CD4-positive, alpha-beta T cell treated with Interleukin-2 at 100 ng/mL for 4 hours (primary cell): ENCODE results near the gene PCDHGA3.
"Not testable (repeated sequence)": the region's sequence is repeated elsewhere in the genome, so short reads cannot be mapped to it uniquely, and the experiment has no call there.

Experiments used
- DNase-seq: peaks from one replicate; pipeline ENCODE4 v3.0.0-alpha.2; 2020; ENCODE audit warnings: low spot score

The PCDHGA3 gene

DNA sequence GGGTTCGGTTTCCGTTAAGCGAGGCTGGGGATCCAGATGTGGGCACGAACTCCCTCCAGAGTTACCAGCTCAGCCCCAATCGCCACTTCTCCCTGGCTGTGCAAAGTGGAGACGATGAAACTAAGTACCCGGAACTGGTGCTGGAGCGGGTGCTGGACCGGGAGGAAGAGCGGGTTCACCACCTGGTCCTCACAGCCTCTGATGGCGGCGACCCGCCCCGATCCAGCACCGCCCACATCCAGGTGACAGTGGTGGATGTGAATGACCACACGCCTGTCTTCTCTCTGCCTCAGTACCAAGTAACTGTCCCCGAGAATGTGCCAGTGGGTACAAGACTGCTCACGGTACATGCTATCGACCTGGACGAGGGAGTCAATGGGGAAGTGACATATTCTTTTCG, 39.7 kb downstream of the PCDHGA3 start:
- DNase-seq, result no peak

DNA sequence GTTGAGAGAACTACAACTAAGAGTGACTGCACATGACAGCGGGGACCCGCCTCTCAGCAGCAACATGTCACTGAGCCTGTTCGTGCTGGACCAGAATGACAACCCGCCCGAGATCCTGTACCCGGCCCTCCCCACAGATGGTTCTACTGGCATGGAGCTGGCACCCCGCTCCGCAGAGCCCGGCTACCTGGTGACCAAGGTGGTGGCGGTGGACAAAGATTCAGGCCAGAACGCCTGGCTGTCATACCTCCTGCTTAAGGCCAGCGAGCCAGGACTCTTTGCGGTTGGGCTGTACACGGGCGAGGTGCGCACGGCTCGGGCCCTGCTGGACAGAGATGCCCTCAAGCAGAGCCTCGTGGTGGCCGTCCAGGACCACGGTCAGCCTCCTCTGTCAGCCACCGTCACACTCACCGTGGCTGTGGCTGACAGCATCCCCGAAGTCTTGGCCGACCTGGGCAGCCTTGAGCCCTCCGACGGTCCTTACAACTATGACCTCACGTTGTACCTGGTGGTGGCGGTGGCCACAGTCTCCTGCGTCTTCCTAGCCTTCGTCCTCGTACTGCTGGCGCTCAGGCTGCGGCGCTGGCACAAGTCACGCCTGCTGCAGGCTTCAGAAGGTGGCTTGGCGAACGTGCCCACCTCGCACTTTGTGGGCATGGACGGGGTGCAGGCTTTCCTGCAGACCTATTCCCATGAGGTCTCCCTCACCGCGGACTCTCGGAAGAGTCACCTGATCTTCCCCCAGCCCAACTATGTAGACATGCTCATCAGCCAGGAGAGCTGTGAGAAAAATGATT, 41.0 kb downstream of the PCDHGA3 start:
- DNase-seq, result no peak

DNA sequence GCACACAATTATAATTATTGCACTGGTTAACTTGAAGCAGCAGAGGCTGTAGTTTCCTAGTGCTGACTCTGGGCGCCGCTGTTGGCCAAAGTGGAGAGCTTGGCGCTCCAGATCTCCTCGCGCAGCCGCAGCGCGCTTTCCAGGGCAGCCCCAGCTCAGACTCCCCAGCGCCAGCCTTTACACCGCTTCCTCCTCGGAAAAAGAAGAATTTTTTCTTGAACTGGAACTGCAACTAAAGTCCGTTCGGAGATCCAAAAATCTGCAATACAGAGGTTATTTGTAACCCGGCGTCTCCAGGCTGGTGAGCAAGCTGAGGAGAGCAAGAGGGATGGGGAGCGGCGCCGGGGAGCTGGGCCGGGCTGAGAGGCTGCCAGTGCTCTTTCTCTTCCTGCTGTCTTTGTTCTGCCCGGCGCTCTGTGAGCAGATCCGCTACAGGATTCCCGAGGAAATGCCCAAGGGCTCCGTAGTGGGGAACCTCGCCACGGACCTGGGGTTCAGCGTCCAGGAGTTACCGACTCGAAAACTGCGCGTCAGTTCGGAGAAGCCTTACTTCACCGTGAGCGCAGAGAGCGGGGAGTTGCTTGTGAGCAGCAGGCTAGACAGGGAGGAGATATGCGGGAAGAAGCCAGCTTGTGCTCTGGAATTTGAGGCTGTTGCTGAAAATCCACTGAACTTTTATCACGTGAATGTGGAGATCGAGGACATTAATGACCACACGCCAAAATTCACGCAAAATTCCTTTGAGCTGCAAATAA, 44.1 kb downstream of the PCDHGA3 start, which contains the start of gene PCDHGB4:
PCDHGB4 (plus strand) TSS at position 142 of the 755 bp plus-strand sequence; CDS start at position 329, 187 bp downstream.
- DNase-seq, result peak; percentile 22

DNA sequence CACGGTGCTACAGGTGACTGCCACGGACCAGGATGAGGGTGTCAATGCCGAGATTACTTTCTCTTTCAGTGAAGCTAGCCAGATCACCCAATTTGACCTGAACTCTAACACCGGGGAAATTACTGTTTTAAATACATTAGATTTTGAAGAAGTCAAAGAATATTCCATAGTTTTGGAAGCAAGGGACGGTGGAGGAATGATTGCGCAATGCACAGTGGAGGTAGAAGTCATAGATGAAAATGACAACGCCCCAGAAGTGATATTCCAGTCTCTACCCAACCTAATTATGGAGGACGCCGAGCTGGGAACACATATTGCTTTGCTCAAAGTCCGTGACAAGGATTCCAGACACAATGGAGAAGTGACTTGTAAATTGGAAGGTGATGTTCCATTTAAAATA, 45.0 kb downstream of the PCDHGA3 start:
- no peak for DNase-seq

DNA sequence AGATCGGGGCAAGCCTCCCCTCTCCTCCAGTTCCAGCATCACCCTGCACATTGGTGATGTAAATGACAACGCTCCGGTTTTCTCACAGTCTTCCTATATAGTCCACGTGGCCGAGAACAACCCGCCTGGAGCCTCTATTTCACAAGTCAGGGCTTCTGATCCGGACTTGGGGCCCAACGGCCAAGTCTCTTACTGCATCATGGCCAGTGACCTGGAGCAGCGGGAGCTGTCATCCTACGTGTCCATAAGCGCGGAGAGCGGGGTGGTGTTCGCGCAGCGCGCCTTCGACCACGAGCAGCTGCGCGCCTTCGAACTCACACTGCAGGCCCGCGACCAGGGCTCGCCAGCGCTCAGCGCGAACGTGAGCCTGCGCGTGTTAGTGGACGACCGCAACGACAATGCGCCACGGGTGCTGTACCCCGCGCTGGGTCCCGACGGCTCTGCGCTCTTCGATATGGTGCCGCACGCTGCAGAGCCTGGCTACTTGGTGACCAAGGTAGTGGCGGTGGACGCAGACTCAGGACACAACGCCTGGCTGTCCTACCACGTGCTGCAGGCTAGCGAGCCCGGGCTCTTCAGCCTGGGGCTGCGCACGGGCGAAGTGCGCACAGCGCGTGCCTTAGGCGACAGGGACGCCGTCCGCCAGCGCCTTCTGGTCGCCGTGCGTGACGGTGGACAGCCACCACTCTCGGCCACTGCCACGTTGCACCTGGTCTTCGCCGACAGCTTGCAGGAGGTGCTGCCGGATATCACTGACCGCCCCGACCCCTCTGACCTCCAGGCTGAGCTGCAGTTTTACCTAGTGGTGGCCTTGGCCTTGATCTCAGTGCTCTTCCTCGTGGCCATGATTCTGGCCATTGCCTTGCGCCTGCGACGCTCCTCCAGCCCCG, 45.8 kb downstream of the PCDHGA3 start:
- no peak for DNase-seq

DNA sequence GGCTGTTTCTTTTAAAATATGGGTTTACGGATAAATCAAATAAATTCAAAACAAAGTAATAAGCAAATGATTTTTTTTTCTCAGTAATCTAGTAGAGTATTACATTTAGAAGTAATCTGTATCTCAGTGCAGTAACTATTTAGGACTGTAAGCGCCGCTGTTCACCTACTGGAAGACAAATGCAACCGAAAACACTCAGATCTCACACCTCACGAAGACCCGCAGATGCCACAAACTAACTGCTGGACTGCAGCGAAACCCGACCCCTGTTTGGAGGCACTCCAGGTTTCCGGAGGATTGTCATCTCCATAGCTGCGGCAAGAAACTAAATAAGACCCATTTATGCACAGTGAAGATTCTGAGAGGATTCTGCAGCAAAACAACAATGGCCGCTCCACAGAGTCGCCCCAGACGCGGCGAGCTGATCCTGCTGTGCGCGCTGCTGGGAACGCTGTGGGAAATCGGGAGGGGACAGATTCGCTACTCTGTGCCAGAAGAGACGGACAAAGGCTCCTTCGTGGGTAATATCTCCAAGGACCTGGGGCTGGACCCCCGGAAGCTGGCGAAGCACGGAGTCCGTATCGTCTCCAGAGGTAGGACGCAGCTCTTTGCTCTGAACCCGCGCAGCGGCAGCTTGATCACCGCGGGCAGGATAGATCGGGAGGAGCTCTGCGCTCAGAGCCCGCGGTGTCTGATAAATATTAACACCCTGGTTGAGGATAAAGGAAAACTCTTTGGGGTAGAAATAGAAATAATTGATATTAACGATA, 49.0 kb downstream of the PCDHGA3 start, which contains the start of gene PCDHGA8:
PCDHGA8 (plus strand) TSS at position 205 of the 770 bp plus-strand sequence; CDS start at position 386, 181 bp downstream.
- DNase-seq, result no peak

DNA sequence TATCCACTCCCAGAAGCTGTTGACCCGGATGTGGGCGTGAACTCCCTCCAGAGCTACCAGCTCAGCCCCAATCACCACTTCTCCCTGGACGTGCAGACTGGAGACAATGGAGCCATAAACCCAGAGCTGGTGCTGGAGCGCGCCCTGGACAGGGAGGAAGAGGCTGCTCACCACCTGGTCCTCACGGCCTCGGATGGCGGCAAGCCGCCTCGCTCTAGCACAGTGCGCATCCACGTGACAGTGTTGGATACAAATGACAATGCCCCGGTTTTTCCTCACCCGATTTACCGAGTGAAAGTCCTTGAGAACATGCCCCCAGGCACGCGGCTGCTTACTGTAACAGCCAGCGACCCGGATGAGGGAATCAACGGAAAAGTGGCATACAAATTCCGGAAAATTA, 49.6 kb downstream of the PCDHGA3 start:
- DNase-seq, result no peak

DNA sequence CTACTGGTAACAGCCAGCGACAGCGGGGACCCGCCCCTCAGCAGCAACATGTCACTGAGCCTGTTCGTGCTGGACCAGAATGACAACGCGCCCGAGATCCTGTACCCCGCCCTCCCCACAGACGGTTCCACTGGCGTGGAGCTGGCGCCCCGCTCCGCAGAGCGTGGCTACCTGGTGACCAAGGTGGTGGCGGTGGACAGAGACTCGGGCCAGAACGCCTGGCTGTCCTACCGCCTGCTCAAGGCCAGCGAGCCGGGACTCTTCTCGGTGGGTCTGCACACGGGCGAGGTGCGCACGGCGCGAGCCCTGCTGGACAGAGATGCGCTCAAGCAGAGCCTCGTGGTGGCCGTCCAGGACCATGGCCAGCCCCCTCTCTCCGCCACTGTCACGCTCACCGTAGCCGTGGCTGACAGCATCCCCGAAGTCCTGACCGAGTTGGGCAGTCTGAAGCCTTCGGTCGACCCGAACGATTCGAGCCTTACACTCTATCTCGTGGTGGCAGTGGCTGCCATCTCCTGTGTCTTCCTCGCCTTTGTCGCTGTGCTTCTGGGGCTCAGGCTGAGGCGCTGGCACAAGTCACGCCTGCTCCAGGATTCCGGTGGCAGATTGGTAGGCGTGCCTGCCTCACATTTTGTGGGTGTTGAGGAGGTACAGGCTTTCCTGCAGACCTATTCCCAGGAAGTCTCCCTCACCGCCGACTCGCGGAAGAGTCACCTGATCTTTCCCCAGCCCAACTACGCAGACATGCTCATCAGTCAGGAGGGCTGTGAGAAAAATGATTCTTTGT, 51.0 kb downstream of the PCDHGA3 start:
- DNase-seq, result not testable (repeated sequence)
